IPS-18a (cell line): ENCODE results near the gene MTNR1B.
A peak's percentile ranks its signal among the peaks of the same experiment; 100 is the strongest.

Experiments used
- H3K27ac ChIP-seq: one replicate; pipeline ENCODE4 v1.5.1; 2013; ENCODE audit warnings: low read length
- H3K27me3 ChIP-seq: one replicate; pipeline ENCODE4 v1.6.1; 2013; ENCODE audit warnings: mild to moderate bottlenecking, low read length; ENCODE audit not compliant: control insufficient read depth, insufficient read depth
- H3K36me3 ChIP-seq: one replicate; pipeline ENCODE4 v1.6.1; 2013; ENCODE audit warnings: low read depth, low read length; ENCODE audit not compliant: control insufficient read depth
- H3K4me1 ChIP-seq: one replicate; pipeline ENCODE4 v1.6.1; 2013; ENCODE audit warnings: low read depth, low read length; ENCODE audit not compliant: control insufficient read depth
- H3K4me3 ChIP-seq: one replicate; pipeline ENCODE4 v1.5.1; 2013; ENCODE audit warnings: low read length
- H3K9ac ChIP-seq: one replicate; pipeline ENCODE4 v1.6.1; 2013; ENCODE audit warnings: mild to moderate bottlenecking, low read length, moderate library complexity
- H3K9me3 ChIP-seq: one replicate; pipeline ENCODE4 v1.6.1; 2013; ENCODE audit warnings: low read depth, low read length; ENCODE audit not compliant: control insufficient read depth

The MTNR1B gene

GRCh38 chr11:92969634-92970347 lies at the start of gene MTNR1B:
Gene MTNR1B, plus strand, starts transcription at chr11:92969651. Its CDS starts 75 bp downstream, at chr11:92969726.
- Histone ChIP-seq H3K9me3 (no peaks in the 10 kb centered on the region), H3K27ac (no peak within 1 kb of the TSS), H3K27me3 (peaks cover 45% of the 10 kb centered on the region), H3K36me3 (no peaks in the 10 kb centered on the region), H3K9ac (no peak within 1 kb of the TSS), H3K4me1 (peaks cover 3% of the 10 kb centered on the region), H3K4me3 (peak within 1 kb of the TSS; percentile 69)

GRCh38 chr11:92920331-92920730 lies 49.1 kb upstream of the MTNR1B start:
- Histone ChIP-seq H3K9me3 (peaks cover under 1% of the 10 kb centered on the region), H3K36me3 (no peaks in the 10 kb centered on the region), H3K4me3 (no peak overlapping the region), H3K27ac (no peak overlapping the region), H3K27me3 (no peaks in the 10 kb centered on the region), H3K9ac (no peak overlapping the region), H3K4me1 (peaks cover 5% of the 10 kb centered on the region)

- Histone ChIP-seq H3K36me3 (no peaks in the 10 kb centered on the region), H3K27ac (no peak overlapping the region), H3K9ac (no peak overlapping the region), H3K9me3 (peaks cover 4% of the 10 kb centered on the region), H3K4me1 (peaks cover 5% of the 10 kb centered on the region), H3K4me3 (no peak overlapping the region), H3K27me3 (no peaks in the 10 kb centered on the region)
These were observed 46.7 kb upstream of the MTNR1B start for GRCh38 chr11:92922731-92923130.

- Histone ChIP-seq H3K4me3 (no peak overlapping the region), H3K9ac (no peak overlapping the region)
These were observed 40.2 kb upstream of the MTNR1B start for GRCh38 chr11:92929246-92929645.

GRCh38 chr11:92929653-92930052 lies 39.8 kb upstream of the MTNR1B start:
- no peak overlapping the region for H3K9ac ChIP-seq
- H3K27me3 ChIP-seq, result no peaks in the 10 kb centered on the region
- H3K4me3 ChIP-seq, result no peak overlapping the region
- H3K4me1 ChIP-seq, result no peaks in the 10 kb centered on the region
- H3K27ac ChIP-seq, result no peak overlapping the region
- no peaks in the 10 kb centered on the region for H3K36me3 ChIP-seq
- H3K9me3 ChIP-seq, result peaks cover 4% of the 10 kb centered on the region

More at GRCh38 chr11:92929246-92929645, 40.2 kb upstream of the MTNR1B start:
- Histone ChIP-seq H3K4me1 (no peaks in the 10 kb centered on the region), H3K27ac (no peak overlapping the region), H3K36me3 (no peaks in the 10 kb centered on the region), H3K27me3 (no peaks in the 10 kb centered on the region), H3K9me3 (peaks cover 4% of the 10 kb centered on the region)

GRCh38 chr11:92931746-92932422 lies 37.6 kb upstream of the MTNR1B start:
- Histone ChIP-seq H3K27me3 (no peaks in the 10 kb centered on the region), H3K36me3 (no peaks in the 10 kb centered on the region), H3K27ac (no peak overlapping the region), H3K9ac (no peak overlapping the region), H3K9me3 (no peaks in the 10 kb centered on the region), H3K4me3 (no peak overlapping the region), H3K4me1 (no peaks in the 10 kb centered on the region)

GRCh38 chr11:92939305-92939704 lies 30.1 kb upstream of the MTNR1B start:
- no peak overlapping the region for H3K9ac ChIP-seq
- no peaks in the 10 kb centered on the region for H3K4me1 ChIP-seq
- no peaks in the 10 kb centered on the region for H3K9me3 ChIP-seq
- H3K36me3 ChIP-seq, result no peaks in the 10 kb centered on the region
- no peak overlapping the region for H3K4me3 ChIP-seq
- H3K27ac ChIP-seq, result no peak overlapping the region
- no peaks in the 10 kb centered on the region for H3K27me3 ChIP-seq

GRCh38 chr11:92941676-92942571 lies 27.5 kb upstream of the MTNR1B start:
- Histone ChIP-seq H3K9me3 (no peaks in the 10 kb centered on the region), H3K36me3 (no peaks in the 10 kb centered on the region), H3K27me3 (no peaks in the 10 kb centered on the region), H3K4me1 (no peaks in the 10 kb centered on the region), H3K4me3 (no peak overlapping the region), H3K27ac (no peak overlapping the region), H3K9ac (no peak overlapping the region)

GRCh38 chr11:92946707-92947106 lies 22.7 kb upstream of the MTNR1B start:
- no peaks in the 10 kb centered on the region for H3K27me3 ChIP-seq
- H3K4me1 ChIP-seq, result no peaks in the 10 kb centered on the region
- no peak overlapping the region for H3K4me3 ChIP-seq
- H3K9ac ChIP-seq, result no peak overlapping the region
- no peaks in the 10 kb centered on the region for H3K9me3 ChIP-seq
- no peak overlapping the region for H3K27ac ChIP-seq
- no peaks in the 10 kb centered on the region for H3K36me3 ChIP-seq

- Histone ChIP-seq H3K9ac (no peak overlapping the region), H3K9me3 (no peaks in the 10 kb centered on the region), H3K27ac (no peak overlapping the region), H3K4me3 (no peak overlapping the region), H3K4me1 (no peaks in the 10 kb centered on the region), H3K36me3 (no peaks in the 10 kb centered on the region), H3K27me3 (no peaks in the 10 kb centered on the region)
These were observed 21.3 kb upstream of the MTNR1B start for GRCh38 chr11:92948116-92948515.

GRCh38 chr11:92954003-92954402 lies 15.4 kb upstream of the MTNR1B start:
- no peaks in the 10 kb centered on the region for H3K9me3 ChIP-seq
- no peak overlapping the region for H3K4me3 ChIP-seq
- H3K27ac ChIP-seq, result no peak overlapping the region
- no peaks in the 10 kb centered on the region for H3K27me3 ChIP-seq
- no peaks in the 10 kb centered on the region for H3K36me3 ChIP-seq
- H3K9ac ChIP-seq, result no peak overlapping the region
- no peaks in the 10 kb centered on the region for H3K4me1 ChIP-seq
